ENCODE results near the gene DUS3L. TPM values are rescaled to one million over a fixed set of nuclear protein-coding genes. Genes with fewer than 3 reads are reported as not detected.

Gene DUS3L, protein sequence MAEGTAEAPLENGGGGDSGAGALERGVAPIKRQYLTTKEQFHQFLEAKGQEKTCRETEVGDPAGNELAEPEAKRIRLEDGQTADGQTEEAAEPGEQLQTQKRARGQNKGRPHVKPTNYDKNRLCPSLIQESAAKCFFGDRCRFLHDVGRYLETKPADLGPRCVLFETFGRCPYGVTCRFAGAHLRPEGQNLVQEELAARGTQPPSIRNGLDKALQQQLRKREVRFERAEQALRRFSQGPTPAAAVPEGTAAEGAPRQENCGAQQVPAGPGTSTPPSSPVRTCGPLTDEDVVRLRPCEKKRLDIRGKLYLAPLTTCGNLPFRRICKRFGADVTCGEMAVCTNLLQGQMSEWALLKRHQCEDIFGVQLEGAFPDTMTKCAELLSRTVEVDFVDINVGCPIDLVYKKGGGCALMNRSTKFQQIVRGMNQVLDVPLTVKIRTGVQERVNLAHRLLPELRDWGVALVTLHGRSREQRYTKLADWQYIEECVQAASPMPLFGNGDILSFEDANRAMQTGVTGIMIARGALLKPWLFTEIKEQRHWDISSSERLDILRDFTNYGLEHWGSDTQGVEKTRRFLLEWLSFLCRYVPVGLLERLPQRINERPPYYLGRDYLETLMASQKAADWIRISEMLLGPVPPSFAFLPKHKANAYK
- 11.8 TPM for total RNA-seq
- long read RNA-seq, transcript DUS3L-201 (13 exons, 2,113 nt) = major isoform, 6 of 10 reads
- long read RNA-seq, partial matches to known transcripts = 0 of 10 reads
- long read RNA-seq, other reads (novel, unspliced or antisense) = 4 of 10 reads

DNA sequence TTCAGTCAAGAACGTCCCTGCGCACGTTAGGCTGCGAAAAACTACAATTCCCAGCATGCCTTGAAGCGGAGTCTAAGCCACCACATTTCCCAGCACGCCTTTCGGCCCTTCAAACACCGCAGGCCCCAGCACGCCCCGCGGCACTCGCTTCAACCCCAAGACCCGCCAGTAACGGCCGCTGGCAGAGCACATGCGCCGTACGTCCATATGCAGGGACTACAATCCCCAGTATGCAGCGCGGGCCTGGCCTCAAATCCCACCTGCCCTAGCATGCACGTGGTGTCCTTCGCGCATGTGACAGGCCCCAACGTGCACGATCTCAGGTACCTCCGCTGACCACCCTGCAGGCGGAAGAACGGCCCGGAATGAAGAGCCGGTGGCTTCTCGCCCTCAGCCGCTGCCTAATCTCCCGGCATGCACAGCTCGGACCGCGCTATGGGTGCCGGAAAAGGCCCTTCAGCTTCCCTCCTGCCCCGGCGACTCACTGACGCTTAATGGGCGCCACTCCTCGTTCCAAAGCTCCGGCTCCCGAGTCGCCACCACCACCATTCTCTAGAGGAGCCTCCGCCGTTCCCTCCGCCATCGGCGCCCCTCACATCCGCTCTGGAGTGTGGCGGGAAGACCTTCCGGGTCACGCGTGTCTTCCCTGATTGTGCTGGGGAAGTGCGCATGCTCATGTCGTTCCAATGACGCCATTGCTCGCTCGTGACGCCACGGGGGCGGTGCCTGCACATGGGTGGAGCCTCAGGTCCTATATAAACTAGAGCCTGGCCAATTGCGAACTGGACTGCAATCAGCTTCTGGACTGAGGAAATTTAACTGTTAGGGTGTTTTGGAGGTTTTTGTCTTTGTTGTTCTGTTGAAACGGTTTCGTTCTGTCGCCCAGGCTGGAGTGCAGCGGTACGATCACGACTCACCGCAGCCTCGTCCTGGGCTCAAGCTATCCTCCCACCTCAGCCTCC lies at the start of gene DUS3L:
Gene DUS3L (minus strand): TSS at position 605 of the 962 bp plus-strand sequence. CDS start 22 bp downstream, at position 583.
- ATAC-seq (peak; percentile 98), DNase-seq (ENCODE audit: missing footprints) (peak; percentile 98)
- intact Hi-C loops (cut with DNase I) = loop anchor here (2.0 kb wide), 1 partner anchor 110 kb away; the partner anchor contains the start of genes HSD11B1L and MICOS13

DNA sequence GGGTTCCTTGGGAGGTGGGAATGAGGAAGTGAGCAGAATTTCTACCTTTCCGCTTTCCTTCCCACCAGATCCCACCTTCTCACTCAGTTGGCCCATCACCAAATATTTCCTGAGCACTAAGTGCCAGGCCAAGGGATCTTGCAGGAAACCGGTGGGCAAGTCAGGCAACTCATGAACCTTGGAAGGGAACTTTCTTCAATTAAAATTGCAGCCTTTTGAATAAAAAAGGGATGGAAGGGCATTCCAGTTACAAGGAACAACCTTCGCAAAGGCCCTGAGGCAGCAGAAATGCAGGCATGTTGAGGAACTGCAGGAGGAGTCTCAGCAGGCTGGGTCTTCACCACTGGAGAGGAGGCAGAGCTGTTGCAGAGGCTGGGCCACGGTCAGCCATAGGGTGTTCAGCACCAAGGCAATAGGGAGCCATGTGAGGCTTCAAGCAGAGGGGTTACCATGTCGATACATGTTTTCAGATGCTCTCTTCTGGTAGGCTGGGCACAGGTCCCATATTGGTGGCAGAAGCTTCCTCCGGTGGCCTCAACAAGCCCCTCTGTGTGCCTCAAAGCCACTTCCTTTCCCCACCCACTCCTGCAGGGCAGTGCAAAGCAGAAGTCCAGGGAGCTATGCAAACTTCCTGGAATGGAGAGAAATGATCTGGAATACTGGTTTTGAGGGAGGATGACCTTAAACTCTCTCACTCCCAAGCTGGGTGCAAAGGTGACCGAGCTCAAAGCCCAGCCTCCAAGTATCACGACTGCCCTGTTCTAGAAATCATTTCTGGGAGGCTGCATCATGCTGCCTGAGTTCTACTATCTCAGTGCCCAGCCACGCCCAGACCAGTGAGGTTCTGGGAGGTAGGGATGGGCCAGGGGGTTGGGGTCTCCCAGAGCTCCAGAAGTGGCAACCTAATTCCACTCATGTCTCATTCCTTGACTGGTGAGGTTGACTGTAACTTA lies 48.4 kb upstream of the DUS3L start, which contains the start of gene FUT6:
Gene FUT6 (minus strand): TSS at position 638 of the 953 bp plus-strand sequence. CDS start 7,135 bp downstream, outside the sequence.
- ATAC-seq = no peak

DNA sequence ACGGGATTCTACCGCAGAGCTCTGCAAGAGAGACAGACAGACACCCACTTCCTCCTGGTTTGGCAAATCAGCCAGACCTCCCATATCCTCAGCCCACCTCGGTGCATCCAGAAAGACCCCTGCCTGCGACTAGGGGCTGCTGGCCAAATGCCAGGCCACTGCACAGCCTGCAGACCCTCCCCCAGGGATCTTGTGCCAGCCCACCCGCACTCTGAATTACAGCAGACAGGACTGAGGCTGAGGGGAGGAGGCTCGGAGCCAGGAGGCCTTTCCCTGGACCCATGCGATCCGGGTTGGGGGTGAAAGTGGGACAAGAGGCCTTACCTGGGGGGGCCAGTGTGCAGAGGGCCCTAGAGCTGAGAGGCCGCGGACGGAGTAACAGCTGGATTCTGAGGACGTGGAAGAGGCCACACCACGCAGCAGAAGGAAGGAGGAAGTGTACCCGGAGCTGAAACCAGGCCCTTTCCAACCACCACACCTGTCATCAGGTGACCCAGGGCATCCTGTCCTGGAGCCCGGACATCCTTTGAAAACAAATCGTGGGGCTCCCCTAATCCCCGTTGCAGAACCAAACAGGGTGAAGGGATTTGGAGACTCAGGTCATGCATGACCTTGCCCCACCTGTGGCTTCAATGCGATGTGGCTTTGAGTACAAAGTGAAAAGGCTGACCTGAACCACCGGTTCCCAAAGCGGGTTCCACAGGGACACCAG lies 47.5 kb upstream of the DUS3L start:
- intact Hi-C loops (cut with DNase I) = no loop called here
- no peak for ATAC-seq
- DNase-seq (ENCODE audit: missing footprints) = no peak

More for the DNA sequence above, 48.4 kb upstream of the DUS3L start, which contains the start of gene FUT6:
- DNase-seq (ENCODE audit: missing footprints) = no peak
- intact Hi-C loops (cut with DNase I) = no loop called here

DNA sequence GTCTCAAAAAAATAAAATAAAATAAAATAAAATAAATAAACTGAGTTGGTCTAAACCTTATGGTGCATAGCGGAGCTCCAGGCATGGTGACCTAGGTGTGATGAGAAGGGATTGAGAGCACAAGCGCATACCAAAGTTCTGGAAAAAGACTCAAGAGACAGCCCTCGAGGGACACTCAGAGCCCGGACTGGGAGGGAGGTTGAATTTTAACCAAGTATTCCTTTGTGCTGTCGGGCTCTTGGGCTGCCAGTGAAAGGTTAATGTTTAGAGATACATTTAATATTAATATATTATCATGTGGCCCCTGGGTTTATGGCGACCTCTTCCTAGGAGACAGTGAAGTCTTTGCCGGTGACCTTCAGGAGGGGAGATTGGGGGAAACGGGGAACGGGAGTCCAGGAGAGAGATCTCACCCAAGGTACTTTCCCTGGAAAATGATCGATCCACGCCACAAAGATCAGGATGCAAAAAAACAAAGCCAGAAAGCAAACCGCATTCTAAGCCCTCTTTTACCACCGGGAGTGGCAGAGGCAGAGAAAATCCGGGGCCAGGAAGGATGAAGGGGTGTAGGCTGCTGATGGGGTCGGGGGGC lies 46.9 kb upstream of the DUS3L start:
- DNase-seq (ENCODE audit: missing footprints) = no peak
- intact Hi-C loops (cut with DNase I) = no loop called here
- ATAC-seq = no peak

DNA sequence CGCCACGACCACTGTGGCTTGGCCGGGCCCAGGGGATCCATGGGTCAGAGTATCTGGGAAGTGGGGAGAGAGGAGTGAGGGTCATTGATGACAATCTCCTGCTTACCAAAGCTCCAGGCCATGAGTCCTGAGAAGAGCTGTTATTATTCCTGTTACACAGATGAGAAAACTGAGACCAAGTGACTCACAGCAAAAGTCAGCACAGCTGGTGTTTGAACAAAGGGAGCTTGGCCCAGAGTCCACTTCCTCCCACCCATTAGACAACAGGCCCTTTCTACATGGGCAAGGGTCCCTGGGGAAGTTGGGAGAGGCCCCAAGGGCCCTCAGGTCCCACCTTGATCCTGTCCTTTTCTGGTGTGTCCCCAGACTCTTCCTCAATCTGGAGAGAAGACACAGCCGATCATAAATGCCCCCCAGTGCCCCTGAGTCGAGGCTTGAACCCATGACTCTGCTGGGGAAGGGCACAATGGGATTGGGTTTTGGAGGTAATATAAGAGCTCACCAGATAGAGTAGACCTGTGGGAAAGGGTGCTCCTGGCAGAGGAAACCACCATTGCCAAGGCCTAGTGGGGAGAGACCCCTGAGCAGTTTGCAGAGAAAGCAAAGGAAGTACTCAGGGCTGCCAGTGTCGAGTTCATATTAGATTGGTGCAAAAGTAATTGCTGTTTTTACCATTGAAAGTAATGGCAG lies 41.7 kb upstream of the DUS3L start:
- no peak for ATAC-seq
- intact Hi-C loops (cut with DNase I) = no loop called here
- DNase-seq (ENCODE audit: missing footprints) = no peak

DNA sequence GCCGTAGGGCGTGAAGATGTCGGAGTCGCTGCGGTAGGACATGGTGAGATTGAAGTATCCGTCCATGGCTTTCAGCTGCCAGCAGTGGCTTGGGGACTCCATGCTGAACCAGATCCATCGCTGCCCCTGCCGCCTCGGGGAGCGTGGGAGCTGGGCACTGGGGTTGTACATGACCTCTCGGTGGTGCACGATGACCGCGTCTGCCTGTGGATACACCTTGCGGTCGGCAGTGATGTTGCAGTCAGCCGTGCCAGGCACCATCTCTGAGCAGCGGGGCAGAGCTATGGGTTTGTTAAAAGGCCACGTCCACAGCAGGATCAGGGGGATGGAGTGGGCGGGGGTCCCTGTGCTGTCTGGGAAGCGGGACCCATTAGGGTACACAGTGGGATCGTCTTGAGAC lies 41.1 kb upstream of the DUS3L start:
- intact Hi-C loops (cut with DNase I) = no loop called here
- DNase-seq (ENCODE audit: missing footprints) (peak; percentile 76), ATAC-seq (no peak)

DNA sequence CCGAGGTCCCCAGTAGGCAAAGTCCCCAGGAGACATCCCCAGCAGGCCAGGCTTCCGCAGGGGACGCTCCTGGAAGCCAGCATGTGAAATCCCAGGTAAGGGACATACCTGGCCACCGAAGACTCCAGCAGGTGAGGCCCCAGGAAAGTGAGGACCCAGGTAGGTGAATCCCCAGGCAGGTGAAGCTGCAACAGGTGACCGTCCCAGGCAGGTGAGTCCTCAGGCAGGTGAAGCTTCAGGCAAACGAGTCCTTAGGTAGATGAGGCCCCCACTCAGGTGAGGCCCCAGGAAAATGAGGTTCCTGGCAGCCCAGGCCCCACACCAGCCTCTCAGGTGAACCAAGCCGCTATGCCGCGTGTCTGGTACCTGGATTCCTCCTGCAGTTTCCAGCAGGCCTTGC lies 40.2 kb upstream of the DUS3L start:
- intact Hi-C loops (cut with DNase I) = no loop called here
- no peak for ATAC-seq

DNA sequence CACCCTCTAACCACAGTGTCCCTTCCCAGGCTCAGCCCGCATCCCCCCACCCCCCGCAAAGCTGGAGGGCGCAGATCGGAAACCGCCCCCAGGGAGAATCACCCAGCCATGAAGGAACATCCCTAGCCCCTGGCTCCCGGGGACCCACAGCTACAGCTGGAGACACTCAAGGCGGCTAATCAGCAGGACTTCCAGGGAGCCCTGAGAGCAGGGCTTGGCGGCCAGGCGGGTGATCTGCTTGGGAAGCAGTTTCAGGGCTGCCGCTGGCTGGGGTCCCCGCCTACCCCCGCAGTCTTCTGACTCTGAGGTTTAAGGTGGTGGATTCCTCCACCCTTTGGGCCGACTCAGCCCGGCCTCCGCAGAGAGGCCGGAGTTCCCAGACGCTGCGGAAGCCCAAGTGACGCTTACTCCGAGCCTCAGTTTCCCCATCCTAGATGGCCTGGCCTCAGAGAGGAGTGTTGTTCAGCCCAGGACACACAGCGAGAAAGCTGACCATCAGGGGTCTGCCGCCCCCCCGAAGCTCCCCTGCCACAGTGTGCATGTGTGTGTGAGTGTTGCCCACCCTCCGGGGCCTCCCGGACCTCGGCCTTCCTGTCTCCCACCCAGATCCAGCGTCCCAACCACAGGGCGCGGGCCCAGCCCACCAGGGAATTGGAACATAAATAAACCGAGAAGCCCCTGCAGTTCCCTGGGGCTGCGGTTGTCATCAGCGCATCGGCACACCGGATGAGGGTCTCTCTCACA lies 38.8 kb upstream of the DUS3L start:
- no peak for DNase-seq (ENCODE audit: missing footprints)
- intact Hi-C loops (cut with DNase I) = loop anchor here (2.0 to 10.0 kb wide), 2 partner anchors 65 to 125 kb away; no protein-coding TSS in a partner anchor
- no peak for ATAC-seq

More for the DNA sequence above, 40.2 kb upstream of the DUS3L start:
- no peak for DNase-seq (ENCODE audit: missing footprints)

DNA sequence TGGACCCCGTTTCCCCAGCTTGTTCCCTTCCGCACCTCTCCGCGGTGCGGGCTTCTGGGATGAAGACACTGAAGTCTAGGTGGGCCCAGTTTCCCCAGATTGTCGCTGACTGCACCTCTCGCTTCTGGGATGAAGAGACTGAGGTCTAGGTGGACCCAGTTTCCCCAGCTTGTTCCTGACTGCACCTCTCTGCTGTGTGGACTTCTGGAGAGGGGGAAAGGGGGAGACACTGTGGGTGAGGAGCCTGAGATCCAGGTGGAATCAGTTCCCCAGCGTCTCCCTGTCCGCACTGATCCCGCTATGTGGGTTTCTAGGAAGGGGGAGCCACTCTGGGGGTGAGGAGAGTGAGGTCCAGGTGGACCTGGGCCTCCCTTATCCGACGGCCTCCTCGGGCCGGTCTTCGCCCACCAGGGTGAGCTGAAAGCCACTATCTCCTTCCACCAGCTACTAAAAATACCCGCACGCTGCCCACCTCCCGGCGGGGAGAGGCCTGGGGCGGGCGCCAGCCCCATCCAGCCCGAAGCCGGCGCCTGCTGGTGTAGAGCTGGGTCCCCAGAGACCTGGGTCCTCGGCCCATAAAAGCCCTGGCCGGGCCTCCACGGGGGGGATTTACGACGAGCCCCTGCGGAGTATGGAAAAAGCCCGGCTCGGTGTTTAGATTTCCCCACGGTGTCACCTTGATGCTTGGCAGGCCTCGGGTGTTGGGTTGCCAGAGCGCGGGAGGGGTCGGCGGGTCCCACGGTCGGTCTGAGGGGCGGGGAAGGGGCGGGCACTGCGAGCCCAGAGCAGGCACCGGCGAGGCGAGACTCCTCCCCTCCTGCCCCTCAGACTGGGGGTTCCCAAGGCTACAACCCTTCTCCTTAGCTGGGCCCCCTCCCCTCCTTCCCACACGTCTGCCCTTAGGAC lies 38.0 kb upstream of the DUS3L start:
- intact Hi-C loops (cut with DNase I) = loop anchor here (2.0 to 10.0 kb wide), 2 partner anchors 66 to 126 kb away; no protein-coding TSS in a partner anchor
- DNase-seq (ENCODE audit: missing footprints) = no peak
- ATAC-seq = peak; percentile 45

DNA sequence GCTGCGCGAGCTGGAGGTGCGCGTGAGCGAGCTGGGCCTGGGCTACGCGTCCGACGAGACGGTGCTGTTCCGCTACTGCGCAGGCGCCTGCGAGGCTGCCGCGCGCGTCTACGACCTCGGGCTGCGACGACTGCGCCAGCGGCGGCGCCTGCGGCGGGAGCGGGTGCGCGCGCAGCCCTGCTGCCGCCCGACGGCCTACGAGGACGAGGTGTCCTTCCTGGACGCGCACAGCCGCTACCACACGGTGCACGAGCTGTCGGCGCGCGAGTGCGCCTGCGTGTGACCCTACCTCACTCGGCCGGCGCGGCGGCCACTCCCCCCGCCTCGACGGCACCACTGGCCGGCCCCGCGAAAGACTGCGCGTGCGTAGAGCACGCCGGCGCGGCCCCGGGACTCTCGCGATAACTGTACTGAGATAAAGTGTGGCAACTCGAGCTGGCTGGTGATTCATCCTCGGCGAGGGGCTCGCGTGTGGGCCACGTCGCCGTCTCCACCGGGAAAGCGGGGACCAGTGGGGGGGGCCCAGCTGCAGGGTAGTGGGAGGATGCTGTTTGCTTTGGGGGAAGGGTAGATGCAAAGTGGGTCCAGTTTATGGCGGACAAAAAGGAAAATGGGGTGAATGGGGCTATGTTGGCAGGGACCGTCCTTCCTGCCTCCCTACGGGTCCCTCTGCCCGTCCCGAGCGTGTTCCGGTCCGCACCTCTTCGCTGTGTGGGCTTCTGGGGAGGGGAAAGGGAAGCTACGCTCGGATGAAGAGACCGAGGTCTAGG lies 37.1 kb upstream of the DUS3L start:
- ATAC-seq (peak; percentile 78), DNase-seq (ENCODE audit: missing footprints) (peak; percentile 95)
- intact Hi-C loops (cut with DNase I) = loop anchor here (2.0 to 10.0 kb wide), 3 partner anchors 23 to 127 kb away; partner anchors contain the start of gene NRTN

DNA sequence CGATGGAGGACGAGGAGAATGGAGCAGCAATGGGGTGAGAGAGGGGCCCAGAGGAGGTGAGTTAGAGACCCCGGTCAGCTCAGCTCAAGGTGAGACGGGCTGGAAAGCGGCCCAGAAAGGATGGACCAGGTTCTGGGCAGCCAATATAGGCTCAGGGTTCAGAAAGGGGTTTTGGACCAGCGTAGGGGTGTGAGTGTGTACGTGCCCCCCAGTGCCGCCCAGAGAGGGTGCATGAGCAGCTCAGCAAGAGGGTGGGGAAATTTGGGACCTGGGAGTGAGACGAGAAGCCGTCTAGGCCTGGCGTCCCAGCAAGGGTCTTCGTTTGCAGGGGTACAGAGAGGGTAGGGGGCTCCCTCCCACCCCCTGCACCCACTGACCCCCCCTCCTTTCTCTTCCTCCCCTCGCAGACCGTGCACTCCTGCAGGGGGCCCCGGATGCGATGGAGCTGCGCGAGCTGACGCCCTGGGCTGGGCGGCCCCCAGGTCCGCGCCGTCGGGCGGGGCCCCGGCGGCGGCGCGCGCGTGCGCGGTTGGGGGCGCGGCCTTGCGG lies 36.5 kb upstream of the DUS3L start:
- ATAC-seq (no peak), DNase-seq (ENCODE audit: missing footprints) (no peak)
- intact Hi-C loops (cut with DNase I) = loop anchor here (2.0 to 10.0 kb wide), 2 partner anchors 23 to 127 kb away; partner anchors contain the start of gene NRTN

DNA sequence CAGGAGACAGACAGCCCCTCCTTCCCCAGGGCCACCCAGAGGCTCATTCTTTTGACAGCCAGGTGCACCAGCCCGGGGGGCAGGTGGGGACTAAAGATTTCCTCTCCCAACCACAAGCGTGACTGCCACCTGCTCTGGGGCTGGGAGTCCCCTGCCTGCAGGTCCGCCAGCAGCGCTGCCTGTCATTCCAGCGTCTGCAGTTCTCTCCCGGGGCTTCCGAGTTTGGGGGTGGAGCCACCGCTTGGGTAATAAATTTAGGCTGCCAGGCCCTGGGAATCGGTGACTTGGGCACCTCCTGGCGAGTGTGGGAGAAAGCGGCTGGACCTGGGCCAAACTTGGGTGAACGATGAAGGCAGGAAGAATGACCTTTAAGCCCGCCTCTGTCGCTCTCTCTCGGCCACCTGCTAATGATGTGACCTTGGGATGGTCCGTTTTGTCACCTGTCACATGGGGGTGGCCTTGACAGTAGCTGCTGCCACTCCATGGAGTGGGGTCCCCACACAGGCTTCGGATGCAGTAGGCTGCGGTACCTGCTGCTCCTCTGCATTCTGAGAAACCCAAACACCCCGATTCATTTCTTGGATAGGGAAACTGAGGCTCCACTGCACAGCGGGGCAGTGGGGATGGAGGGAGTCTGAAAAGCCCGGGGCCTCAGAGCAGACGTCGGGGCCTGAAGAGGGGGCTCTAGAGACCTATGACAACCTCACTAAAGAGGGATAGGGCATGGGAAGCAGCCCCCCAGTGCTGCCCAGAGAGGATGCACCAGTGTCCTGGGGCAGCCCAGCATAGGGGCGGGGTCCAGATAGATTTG lies 35.8 kb upstream of the DUS3L start:
- intact Hi-C loops (cut with DNase I) = loop anchor here (2.0 to 10.0 kb wide), 2 partner anchors 22 to 128 kb away; partner anchors contain the start of gene NRTN
- DNase-seq (ENCODE audit: missing footprints) = peak; percentile 74
- ATAC-seq = peak; percentile 18

Measured in Right ventricle myocardium inferior (tissue), 1 donor.